Measurements from ENCODE around the gene GPRIN1.
"Not testable (repeated sequence)": the region's sequence is repeated elsewhere in the genome, so short reads cannot be mapped to it uniquely, and the experiment has no call there.

Gene GPRIN1

DNA sequence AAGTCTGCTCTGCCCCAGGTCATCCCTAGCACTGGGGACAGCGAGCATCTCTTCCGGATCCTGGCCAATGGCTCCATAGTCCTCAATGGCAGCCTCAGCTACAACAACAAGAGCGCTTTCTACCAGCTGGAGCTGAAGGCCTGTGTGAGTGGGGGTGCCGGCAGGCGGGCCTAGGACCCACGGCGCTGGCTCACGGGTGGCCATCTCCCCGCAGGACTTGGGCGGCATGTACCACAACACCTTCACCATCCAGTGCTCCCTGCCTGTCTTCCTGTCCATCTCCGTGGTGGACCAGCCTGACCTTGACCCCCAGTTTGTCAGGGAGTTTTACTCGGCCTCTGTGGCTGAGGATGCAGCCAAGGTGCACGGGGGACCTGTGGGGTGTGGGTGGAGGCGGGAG lies 34.9 kb downstream of the GPRIN1 start:
- no peak for DNase-seq (ENCODE audit: low read depth)

DNA sequence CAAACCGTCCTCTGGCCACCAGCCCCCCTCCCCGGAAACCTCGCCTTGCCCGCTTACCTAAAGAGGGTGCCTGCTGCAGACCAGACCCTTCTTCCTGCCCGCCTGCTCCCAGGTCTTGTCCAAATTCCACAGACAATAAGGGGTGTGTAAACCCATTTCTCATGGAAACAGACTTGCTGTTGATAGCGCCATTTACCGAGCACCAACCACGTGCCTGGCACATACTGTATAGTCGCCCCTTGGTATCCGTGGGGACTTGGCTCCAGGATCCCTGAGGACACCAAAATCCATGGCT lies 35.7 kb downstream of the GPRIN1 start:
- DNase-seq (ENCODE audit: low read depth) = no peak

DNA sequence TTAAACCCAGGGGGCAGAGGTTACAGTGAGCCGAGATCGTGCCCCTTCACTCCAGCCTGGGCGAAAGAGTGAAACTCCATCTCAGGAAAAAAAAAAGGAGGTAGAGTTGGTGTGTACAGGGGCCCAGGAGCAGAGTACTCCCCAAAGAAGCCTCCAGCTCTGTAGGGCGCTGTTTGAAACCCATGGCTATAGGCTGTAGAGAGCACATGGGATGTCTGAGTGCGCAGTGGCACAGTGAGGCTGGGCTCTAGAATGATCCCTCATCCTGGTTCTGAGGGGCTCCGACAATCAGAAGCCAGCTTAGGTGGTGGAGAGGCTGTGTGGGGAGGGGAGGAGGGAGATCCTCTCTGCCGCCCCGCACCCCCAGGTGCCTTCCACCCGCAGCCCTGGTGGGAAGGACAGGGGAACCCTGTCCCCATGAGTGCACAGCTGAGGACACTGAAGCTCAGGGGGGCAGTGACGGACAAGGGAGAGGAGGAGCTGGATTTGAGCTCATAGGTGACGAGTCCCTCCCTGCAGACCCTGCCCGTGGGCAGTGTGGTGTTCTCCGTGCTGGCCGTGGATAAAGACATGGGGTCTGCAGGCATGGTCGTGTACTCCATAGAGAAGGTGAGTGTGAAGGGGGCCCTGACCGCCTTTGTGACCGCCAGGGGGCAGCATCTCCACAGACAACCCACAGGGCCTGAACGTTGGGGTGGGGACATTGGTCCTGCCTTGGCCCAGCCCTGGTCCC lies 36.2 kb downstream of the GPRIN1 start:
- DNase-seq (ENCODE audit: low read depth) = no peak

DNA sequence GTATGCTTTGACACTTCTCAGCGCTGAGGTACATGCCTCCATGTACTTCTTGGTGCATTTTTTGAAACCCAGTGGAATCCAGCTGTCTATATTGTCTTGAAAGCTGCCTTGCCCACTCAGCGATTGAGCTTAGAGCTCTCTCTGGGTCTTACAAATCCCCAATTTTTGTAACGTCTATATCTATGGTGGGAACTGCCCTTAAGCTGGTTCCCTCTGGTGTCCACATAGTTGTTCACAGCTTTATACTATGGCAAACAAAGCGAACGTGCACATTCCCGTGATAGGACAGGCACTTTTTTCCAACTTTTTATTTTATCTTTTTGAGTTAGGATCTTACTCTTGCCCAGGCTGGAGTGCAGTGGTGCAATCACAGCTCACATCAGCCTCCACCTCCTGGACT lies 39.9 kb downstream of the GPRIN1 start:
- DNase-seq (ENCODE audit: low read depth) = no peak

DNA sequence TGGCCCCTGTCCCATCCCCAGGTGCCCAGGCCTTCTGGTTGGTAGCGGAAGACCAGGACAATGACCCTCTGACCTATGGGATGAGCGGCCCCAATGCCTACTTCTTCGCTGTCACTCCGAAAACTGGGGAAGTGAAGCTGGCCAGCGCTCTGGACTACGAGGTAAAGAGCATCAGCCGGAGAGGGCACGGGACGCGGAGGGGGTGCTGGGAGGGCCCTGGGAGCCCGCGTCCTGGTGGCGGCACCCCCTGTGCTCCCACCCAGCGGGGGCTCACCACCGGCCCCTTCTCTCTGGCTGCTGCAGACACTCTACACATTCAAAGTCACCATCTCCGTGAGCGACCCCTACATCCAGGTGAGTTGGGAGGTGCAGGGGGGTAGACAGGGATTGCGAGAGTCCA lies 41.3 kb downstream of the GPRIN1 start:
- DNase-seq (ENCODE audit: low read depth) = no peak

DNA sequence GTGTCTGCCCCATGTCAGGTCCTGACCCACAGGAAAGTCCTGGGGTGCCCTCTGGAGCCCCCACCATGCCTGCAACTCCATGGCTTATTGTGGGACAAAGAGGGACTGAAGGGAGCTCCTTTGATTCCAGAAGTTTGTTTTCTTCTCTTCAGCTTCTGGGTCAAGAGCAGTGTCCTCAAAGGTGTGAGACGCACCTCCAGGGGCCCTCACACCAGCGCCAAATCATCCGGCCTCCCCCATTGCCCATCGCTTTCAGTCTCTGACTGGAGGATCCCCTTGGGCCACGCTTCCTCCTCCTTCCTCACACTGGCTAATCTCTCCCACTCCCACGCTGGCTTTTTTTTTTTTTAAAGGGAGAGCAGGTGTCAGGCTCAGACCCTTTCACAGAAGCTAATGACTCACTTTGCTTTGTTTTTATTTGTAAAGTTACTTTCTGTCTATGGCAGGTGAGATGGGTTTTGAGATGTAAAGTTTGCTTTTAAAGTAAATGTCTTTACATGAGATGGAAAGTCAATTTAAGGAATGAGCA lies 44.1 kb downstream of the GPRIN1 start:
- no peak for DNase-seq (ENCODE audit: low read depth)

DNA sequence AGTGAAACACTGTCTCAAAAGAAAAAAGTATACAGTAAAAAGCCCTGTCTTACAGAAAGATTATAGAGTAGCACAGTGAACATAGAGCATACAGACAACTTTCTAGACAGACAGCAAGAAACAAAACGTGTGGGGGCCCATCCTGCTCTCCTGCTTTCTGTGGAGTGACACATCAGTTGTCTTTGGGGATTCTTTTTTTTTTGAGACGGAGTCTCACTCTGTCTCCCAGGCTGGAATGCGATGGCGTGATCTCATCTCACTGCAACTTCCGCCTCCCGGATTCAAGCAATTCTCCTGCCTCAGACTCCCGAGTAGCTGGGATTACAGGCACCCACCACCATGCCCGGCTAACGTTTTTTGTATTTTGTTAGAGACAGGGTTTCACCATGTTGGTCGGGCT lies 46.0 kb downstream of the GPRIN1 start:
- DNase-seq (ENCODE audit: low read depth) = no peak

DNA sequence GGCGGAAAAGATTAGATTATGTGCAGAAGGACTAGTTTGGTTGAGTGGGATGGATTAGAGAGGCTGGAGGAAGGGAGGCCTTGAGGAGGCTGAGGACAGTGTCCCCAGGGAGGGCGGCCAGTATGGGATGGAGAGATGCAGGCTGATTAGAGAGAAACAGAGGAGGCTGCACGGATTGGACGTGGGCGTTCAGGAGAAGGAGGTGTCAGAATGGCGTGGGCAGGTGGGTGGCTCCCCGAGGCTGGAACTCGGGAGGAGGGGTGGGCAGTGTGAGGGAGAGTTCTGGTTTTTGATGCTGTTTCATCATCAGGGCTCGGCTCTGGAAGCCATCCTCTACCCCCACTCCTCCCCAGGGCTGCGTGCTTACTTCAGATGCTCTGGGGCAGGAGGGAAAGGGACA lies 47.8 kb downstream of the GPRIN1 start:
- DNase-seq (ENCODE audit: low read depth) = no peak

DNA sequence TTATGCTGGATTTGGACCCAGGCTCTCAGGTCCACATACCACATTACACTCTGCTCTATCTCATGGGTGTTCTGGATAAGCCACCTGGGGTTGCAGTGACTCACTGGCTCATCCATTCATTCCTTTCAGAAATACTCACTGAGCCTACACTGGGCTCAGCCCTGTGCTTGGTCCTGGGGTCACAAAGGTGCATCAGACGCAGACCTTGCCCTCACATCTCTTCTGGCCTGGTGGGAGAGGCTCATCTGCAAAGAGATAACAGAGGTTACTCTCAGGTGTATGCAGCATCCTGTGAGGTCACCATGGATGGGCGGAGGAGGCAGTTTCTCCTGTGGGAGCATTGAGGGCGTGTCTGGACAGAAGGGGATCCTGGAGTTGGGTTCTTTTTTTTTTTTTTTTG lies 48.7 kb downstream of the GPRIN1 start:
- DNase-seq (ENCODE audit: low read depth) = no peak

DNA sequence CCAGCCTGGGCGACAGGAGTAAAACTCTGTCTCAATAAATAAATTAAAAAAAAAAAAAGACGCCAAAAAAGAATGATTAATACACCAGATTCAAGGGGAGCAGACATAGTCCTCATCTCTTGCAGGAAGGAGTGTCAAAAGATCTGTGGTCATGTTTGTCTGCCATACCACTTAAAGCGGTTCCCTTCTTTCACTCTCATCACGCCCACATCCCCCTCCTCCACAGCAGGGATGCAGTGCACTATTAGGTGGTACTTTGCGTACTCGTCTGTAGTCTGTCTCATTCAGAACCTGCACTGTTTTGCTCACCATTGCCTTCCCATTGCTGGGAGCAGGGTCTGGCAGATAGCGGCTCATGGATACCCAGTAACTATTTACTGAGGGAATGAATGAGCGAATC lies 49.6 kb downstream of the GPRIN1 start:
- no peak for DNase-seq (ENCODE audit: low read depth)

DNA sequence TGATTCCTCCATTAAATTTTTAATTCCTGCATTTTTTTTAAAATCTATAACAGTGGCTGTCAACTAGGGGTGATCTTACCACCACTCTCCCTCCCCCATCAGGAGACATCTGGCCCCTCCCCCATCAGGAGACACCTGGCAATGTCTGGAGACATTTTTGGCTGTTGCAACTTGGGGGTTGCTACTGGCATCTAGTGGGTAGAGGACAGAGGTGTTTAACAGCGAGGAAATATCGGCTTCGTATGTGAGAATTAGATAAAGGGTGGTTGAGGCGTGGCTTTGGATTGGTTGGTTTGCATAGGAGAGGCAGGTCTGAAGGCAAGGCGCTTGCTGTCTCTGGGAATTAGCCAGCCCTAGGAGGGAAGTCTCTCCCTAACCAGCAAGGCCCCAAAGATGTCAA lies 50.3 kb downstream of the GPRIN1 start:
- DNase-seq (ENCODE audit: low read depth) = no peak

DNA sequence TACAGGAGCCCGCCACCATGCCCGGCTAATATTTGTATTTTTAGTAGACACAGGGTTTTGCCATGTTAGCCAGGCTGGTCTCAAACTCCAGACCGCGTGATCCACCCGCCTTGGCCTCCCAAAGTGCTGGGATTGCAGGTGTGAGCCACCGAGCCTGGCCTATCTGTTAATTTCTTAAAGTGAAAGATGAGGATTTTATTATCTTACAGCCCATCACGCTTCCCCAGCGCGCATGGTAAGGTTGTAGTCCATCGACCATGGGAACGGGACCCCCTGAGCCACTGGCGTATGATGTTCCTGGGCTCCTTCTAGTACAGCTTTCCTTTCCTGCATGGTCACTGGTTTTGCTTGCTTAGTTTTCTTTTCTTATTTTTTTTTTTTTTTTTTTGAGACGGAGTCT lies 52.1 kb downstream of the GPRIN1 start:
- DNase-seq (ENCODE audit: low read depth) = no peak

DNA sequence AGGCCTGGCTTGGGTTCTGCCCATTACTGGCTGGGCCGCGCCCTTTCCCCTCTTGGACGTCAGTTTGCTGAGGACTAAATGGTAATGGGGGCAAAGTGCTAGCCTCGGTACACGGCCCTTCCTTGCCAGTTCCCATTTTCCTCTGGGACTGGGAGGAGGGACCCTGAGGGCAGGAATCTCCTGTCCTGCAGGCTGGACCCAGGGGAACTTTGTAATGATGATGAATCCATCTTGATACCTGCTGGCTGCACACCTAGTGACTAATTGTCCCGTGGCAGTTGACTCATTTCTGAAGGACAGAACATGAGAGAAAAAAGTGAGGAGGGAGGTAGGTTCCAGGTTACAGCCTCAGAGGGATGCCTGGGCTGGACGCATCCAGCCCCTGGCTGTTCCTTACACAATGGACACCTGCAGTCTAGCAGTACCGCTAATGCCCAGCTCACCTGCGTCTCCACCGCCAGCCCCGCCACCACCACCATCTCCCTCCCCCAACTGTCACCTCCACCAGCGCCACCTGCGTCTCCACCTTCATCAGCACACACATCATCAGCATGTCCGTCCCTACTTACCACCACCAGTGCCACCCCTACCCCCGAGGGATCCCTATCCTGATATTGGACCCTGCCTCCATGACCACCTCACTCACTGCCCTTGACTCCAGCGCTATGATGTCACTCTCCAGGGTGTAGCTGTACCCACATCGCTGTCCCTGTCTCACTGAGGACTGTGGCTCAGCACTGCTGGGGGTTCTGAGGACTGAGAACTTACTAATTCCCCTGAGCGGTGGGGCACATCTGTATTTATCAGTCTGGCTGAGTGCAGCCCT lies 56.5 kb downstream of the GPRIN1 start:
- DNase-seq (ENCODE audit: low read depth) = no peak

DNA sequence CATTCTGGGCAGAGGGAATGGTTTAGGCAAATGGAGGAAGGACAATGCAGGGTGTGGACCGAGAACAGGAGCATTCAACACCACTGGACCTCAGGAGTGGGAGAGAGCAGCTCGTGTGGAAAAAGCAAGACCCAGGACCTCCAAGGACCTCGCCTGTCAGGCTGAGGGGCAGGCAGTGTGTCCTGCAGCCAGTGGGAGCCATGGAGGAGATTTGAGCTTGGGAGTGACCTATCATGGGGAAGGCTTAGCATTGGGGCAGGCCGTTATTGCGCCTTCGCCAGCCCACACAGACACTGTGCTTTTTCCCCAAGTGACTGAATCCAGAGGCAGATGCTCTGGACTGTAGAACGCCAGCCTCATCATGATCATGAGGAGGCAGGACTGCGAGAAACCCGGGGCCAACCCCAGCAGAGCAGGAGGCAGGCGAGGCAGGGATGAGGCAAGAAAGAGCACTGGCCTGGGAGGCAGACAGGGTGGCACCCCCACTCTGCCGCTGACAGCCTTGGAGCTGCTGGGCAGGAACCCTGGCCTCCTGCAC lies 57.6 kb downstream of the GPRIN1 start:
- no peak for DNase-seq (ENCODE audit: low read depth)

DNA sequence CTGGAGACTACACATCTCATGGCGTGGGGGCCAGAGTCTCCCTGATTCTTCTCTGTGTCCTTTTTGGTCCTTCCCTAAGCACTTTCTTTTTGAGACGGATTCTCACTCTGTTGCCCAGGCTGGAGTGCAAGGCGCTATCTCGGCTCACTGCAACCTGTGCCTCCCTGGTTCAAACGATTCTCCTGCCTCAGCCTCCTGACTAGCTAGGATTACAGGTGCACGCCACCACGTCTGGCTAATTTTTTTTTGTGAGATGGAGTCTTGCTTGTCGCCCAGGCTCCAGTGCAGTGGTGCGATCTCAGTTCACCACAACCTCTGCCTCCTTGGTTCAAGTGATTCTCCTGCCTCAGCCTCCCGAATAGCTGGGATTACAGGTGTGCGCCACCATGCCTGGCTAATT lies 59.0 kb downstream of the GPRIN1 start:
- not testable (repeated sequence) for DNase-seq (ENCODE audit: low read depth)

DNA sequence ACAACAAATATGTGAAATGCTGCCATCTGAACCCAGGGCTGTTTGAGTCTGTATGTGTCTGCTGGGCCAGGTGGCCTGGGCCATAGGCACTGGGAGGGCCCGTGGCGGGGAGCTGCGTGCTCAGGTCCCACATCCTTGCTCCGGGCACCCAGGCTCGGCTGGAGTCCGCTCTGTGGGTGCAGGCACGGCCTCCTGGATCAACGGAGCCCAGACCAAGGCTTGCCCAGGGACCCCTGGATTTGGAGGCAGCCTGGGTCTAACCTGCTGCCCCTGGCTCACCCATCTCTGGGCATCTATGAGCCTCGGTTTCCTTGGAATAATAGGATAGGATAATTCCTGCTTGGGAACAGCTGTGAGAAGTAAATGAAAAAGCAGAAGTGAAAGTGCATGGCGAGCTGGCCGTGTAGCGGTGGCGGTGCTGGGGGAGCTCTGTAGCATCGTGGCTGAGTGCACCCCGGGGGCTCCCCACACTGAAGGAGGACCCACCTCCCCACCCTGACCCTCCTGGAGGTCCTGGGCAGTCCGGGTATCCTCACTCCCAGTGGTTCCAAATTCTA lies 59.6 kb downstream of the GPRIN1 start:
- no peak for DNase-seq (ENCODE audit: low read depth)

DNA sequence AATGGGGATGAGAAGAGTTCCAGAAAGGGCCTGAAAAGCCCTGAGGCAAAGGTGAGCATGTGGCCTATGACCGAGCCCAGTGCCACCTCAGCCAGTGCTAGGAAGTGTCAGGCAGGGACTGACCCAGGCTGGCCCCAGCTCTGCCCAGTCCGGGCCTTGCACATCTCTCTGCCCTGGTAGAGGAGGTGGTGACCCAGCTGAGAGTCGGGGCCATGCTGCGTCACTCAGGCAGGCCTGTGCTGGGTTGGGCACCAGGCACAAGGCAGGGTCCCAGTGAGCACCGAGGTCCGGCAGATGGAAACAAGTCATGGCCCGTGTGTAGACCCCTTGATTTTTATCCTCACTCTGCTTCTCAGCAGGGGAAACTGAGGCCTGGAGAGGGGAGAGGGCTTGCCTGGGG lies 60.1 kb downstream of the GPRIN1 start:
- DNase-seq (ENCODE audit: low read depth) = no peak

DNA sequence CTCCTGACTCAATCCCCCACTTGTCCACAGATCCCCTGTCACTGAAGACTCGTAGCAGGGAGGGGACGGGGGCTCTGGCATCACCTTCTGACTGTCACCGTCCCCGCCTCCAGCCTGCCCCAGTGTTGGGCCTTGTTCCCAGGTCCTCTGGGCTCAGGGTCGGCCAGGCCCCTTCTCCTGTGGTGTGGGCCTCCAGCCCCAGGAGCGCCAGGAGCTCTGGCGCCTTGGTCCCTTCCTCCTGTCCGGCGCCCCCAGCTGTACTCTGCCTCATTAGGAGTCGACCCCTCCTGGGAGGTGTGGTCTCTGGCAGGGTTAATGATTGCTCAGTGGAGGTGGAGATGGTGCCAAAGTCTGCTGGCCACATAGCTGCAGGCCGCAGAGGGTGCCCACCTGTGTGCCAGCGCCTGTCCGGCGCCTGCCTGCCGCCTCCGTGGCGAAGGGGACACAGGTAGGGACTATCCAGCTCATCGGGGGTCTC lies 61.0 kb downstream of the GPRIN1 start, which contains the start of gene CDHR2:
Gene CDHR2, plus strand, starts transcription at position 376 of the 478 bp plus-strand sequence. CDS start 16,011 bp downstream, outside the sequence.
- DNase-seq (ENCODE audit: low read depth) = no peak

DNA sequence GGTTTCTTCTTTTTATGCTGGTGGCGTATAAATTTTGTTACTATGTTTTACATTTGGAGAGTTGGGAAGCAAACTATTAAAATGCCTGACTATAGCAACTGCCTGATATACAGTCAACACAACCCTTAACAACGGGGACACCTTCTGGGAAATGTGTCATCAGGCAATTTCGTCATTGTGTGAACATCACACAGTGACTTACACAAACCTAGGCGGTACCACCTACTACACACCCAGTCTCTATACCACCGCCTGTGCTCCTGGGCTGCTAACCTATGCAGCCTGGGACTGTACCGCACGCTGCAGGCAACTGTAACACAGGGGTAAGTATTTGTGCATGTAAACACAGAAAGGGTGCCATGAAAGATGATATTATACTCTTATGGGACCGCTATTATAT lies 62.2 kb downstream of the GPRIN1 start:
- DNase-seq (ENCODE audit: low read depth) = no peak

Measured in GM04503 (cell line).